ENCODE results near the gene PMM1.
"Not testable (repeated sequence)": the region's sequence is repeated elsewhere in the genome, so short reads cannot be mapped to it uniquely, and the experiment has no call there.

PMM1 gene

DNA sequence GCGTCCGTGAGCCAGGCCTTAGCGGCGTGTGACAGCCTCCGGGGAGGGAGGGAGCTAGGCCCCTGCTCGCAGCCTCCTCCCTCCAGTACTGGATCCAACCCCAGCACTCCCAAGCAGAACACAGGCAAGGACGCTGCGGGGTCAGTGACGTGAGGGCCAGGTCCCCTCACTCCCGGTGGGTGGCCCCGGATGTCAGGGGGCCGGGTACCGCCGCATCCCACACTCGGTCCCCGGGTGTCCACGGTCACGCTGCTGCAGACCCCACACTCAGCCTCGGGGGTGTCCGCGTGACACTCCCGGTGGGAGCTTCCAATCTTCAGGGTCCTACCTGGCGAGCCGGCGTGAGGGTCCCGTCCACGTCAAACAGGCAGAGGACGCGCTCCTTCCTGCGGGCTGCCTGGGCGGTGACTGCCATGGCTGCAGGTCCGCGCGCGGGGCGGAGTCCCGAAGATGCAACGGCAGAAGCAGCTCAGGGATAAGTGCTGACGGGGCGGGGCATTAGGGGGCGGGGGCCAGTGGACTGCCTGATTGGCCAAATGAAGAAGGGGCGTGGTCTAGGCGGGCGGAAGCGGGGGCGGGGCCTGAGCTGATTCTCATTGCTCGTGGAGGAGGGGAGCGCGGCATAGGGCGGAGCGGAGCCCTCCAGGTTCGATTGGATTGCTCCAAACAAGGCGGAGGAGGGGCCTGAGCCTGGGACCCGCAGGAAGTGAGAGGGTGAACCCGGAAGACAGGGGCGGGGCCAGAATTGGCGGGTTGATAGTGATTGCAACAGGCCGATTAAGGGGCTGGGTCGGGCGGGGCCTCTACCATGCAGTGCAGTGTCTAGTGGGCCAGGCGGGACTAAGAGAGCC lies at the start of gene PMM1:
Gene PMM1, minus strand, starts transcription at position 450 of the 851 bp plus-strand sequence. Its CDS starts 35 bp downstream, at position 415.
- Histone ChIP-seq H3K36me3 (ENCODE audit: insufficient read depth, low read length) (no peaks in the 10 kb centered on the region), H3K9me3 (ENCODE audit: control insufficient read depth, insufficient read depth, low read length) (no peaks in the 10 kb centered on the region; the same call in 1 of the 2 replicates), H3K4me1 (ENCODE audit: insufficient read depth, low read length) (peaks cover 5% of the 10 kb centered on the region; the same call in 1 of the 2 replicates), H3K9ac (ENCODE audit: low read depth, low read length) (peak within 1 kb of the TSS; percentile 84)

DNA sequence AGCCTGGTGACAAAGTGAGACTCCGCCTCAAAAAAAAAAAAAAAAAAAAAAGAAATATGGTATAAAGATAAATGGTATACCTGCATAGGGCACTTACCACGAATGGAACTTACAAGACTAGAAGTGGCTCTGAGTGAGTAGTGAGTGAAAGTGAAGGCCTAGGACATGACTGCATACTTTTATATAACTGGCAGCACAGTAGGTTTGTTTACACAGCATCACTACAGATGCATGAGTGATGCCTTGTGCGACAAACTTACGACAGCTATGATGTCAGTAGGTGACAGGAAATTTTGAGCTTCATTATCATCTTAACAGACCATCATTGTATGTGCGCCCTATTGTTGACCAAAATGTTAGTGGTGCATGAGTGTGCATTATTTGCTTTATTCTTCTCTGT lies 49.1 kb upstream of the PMM1 start:
- Histone ChIP-seq H3K9ac (ENCODE audit: low read depth, low read length) (no peak overlapping the region), H3K4me1 (ENCODE audit: insufficient read depth, low read length) (no peaks in the 10 kb centered on the region), H3K36me3 (ENCODE audit: insufficient read depth, low read length) (peaks cover 42% of the 10 kb centered on the region), H3K9me3 (ENCODE audit: control insufficient read depth, insufficient read depth, low read length) (no peaks in the 10 kb centered on the region)

DNA sequence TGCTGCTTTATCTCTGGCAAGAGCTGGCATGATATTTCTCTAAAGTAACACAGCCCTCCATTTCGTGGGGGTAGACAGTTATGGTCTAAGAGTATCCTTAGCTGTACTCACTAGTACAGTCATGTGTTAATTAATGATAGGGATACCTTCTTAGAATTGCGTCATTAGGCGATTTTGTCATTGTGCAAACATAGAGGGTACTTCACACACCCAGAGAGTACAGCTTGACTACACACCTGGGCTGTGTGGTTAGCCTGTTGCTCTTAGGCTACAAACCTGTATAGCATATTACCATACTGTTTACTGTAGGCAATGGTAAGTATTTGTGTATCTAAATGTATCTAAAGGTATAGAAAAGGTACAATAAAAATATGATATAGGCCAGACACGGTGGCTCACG lies 48.5 kb upstream of the PMM1 start:
- Histone ChIP-seq H3K4me1 (ENCODE audit: insufficient read depth, low read length) (no peaks in the 10 kb centered on the region), H3K9ac (ENCODE audit: low read depth, low read length) (no peak overlapping the region), H3K9me3 (ENCODE audit: control insufficient read depth, insufficient read depth, low read length) (no peaks in the 10 kb centered on the region), H3K36me3 (ENCODE audit: insufficient read depth, low read length) (peaks cover 42% of the 10 kb centered on the region)

DNA sequence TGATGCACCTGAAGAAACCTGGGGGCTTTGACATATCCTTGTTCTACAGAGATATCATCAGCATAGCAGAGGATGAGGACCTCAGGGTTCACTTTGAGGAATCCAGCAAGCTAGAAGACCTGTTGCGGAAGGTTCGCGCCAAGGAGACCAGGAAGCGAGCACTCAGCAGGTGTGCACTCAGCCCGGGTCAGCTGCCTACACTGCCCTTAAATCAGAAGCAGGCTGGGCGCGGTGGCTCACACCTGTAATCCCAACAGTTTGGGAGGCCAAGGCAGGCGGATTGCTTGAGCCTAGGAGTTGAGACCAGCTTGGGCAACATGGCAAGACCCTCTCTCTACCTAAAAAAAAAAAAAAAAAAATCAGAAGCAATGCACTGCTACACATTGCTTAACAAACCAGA lies 48.0 kb upstream of the PMM1 start:
- H3K4me1 ChIP-seq (ENCODE audit: insufficient read depth, low read length); H3K9me3 ChIP-seq (ENCODE audit: control insufficient read depth, insufficient read depth, low read length); H3K9ac ChIP-seq (ENCODE audit: low read depth, low read length): not testable (repeated sequence)
- H3K36me3 ChIP-seq (ENCODE audit: insufficient read depth, low read length) = peaks cover 39% of the 10 kb centered on the region

DNA sequence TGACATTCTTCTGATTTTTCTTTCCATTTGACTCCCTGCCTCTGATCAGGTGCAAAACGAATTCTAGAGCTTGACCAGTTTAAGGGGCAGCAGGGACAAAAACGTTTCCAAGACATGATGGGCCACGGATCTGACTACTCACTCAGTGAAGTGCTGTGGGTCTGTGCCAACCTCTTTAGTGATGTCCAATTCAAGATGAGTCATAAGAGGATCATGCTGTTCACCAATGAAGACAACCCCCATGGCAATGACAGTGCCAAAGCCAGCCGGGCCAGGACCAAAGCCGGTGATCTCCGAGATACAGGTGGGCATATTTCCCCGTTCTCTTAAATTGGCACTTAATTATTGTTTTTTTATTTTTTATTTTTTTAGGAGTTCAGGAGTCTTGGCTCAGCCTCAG lies 46.8 kb upstream of the PMM1 start:
- Histone ChIP-seq H3K36me3 (ENCODE audit: insufficient read depth, low read length) (peaks cover 35% of the 10 kb centered on the region), H3K9me3 (ENCODE audit: control insufficient read depth, insufficient read depth, low read length) (no peaks in the 10 kb centered on the region), H3K9ac (ENCODE audit: low read depth, low read length) (no peak overlapping the region), H3K4me1 (ENCODE audit: insufficient read depth, low read length) (no peaks in the 10 kb centered on the region)

DNA sequence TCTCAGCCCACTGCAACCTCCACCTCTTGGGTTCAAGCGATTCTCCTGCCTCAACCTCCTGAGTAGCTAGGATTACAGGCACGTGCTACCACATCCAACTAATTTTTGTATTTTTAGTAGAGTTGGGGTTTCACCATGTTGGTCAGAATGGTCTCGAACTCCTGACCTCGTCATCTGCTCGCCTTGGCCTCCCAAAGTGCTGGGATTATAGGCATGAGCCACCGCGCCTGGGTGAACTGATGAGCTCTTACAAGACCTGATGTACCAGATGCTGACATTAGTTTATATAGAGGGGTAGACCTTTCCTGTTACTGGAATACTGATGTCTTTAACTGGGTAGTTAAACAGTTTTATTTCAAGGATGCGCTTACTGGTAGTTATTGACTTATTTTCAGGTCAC lies 45.0 kb upstream of the PMM1 start:
- not testable (repeated sequence) for H3K9ac ChIP-seq (ENCODE audit: low read depth, low read length); H3K4me1 ChIP-seq (ENCODE audit: insufficient read depth, low read length); H3K9me3 ChIP-seq (ENCODE audit: control insufficient read depth, insufficient read depth, low read length)
- peaks cover 32% of the 10 kb centered on the region for H3K36me3 ChIP-seq (ENCODE audit: insufficient read depth, low read length)

DNA sequence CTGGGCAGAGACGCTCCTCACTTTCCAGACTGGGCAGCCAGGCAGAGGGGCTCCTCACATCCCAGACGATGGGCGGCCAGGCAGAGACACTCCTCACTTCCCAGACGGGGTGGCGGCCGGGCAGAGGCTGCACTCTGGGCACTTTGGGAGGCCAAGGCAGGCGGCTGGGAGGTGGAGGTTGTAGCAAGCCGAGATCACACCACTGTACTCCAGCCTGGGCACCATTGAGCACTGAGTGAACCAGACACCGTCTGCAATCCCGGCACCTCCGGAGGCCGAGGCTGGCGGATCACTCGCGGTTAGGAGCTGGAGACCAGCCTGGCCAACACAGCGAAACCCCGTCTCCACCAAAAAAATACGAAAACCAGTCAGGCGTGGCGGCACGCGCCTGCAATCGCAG lies 42.0 kb upstream of the PMM1 start:
- H3K4me1 ChIP-seq (ENCODE audit: insufficient read depth, low read length); H3K9ac ChIP-seq (ENCODE audit: low read depth, low read length); H3K9me3 ChIP-seq (ENCODE audit: control insufficient read depth, insufficient read depth, low read length): not testable (repeated sequence)
- H3K36me3 ChIP-seq (ENCODE audit: insufficient read depth, low read length) = peaks cover 37% of the 10 kb centered on the region

DNA sequence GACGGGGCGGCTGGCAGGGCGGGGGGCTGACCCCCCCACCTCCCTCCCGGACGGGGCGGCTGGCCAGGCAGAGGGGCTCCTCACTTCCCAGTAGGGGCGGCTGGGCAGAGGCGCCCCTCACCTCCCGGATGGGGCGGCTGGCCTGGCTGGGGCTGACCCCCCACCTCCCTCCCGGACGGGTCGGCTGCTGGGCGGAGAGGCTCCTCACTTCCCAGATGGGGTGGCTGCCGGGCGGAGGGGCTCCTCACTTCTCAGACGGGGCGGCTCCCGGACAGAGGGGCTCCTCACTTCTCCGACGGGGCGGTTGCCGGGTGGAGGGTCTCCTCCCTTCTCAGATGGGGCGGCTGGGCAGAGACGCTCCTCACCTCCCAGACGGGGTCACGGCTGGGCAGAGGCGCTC lies 41.5 kb upstream of the PMM1 start:
- H3K4me1 ChIP-seq (ENCODE audit: insufficient read depth, low read length); H3K9ac ChIP-seq (ENCODE audit: low read depth, low read length); H3K9me3 ChIP-seq (ENCODE audit: control insufficient read depth, insufficient read depth, low read length): not testable (repeated sequence)
- H3K36me3 ChIP-seq (ENCODE audit: insufficient read depth, low read length) = peaks cover 32% of the 10 kb centered on the region

DNA sequence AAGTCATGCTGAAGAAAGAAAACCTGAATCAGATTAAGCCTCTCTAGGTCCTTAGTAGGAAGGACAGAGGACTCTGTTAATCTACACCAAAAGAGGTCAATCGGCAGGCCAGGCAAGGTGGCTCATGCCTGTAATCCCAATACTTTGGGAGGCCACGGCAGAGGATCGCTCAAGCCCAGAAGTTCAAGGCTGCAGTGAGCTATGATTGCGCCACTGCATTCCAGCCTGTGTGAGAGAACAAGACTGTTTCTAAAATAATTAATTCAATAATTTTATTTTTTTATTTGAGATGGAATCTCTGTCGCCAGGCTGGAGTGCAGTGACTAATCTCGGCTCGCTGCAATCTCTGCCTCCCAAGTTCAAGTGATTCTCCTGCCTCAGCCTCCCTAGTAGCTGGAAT lies 35.9 kb upstream of the PMM1 start:
- H3K4me1 ChIP-seq (ENCODE audit: insufficient read depth, low read length) = no peaks in the 10 kb centered on the region; the same call in 1 of the 2 replicates
- H3K9ac ChIP-seq (ENCODE audit: low read depth, low read length) = no peak overlapping the region
- H3K9me3 ChIP-seq (ENCODE audit: control insufficient read depth, insufficient read depth, low read length) = no peaks in the 10 kb centered on the region
- H3K36me3 ChIP-seq (ENCODE audit: insufficient read depth, low read length) = peaks cover 38% of the 10 kb centered on the region

DNA sequence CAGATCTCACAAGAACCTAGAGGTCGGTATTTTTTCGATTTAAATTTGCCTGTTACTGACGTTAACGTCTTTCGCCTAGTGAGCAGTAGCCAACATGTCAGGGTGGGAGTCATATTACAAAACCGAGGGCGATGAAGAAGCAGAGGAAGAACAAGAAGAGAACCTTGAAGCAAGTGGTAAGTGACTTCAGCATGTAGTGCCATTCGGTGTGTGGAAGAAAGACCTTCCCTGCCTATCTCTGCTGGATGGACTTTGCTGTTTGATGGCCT lies 32.2 kb upstream of the PMM1 start:
- Histone ChIP-seq H3K9ac (ENCODE audit: low read depth, low read length) (peak overlapping the region; percentile 96), H3K36me3 (ENCODE audit: insufficient read depth, low read length) (peaks cover 14% of the 10 kb centered on the region), H3K4me1 (ENCODE audit: insufficient read depth, low read length) (peaks cover 1% of the 10 kb centered on the region), H3K9me3 (ENCODE audit: control insufficient read depth, insufficient read depth, low read length) (no peaks in the 10 kb centered on the region)

DNA sequence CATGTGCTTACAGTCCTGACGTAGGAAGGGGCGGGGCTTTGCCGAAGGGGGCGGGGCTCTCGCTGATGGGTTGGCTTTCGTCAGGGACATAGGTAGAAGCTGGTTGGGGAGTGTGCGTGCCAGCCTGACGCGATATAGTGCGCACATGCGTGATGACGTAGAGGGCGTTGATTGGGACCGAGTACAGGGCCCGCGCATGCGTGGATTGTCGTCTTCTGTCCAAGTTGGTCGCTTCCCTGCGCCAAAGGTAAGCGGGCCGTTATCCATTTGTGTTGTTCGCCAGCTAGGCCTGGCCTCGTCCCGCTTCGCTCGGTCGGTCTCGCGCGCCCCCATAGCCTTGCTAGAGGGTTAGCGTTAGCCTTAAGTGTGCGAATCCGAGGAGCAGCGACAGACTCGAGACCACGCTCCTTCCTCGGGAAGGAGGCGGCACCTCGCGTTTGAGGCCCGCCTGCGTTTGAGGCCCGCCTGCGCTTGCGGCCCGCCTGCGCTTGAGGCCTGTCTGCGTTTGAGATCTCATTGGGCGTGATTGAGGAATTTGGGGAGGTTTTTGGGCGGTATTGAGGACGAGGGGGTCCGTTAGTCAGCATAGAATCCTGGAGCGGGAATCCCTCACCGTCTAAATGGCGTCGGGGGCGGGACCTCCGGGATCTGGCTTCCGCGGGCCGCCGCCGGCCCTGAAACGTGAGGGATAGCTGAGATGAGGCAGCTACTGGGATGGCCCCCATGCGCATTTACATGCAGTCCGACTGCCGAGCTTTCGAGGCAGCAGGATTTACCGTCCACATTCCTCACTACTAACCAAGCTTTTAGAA lies 31.7 kb upstream of the PMM1 start, which contains the start of gene XRCC6:
Gene XRCC6, plus strand, starts transcription at position 197 of the 812 bp plus-strand sequence. CDS start 710 bp downstream, outside the sequence.
- Histone ChIP-seq H3K4me1 (ENCODE audit: insufficient read depth, low read length) (peaks cover 6% of the 10 kb centered on the region), H3K9ac (ENCODE audit: low read depth, low read length) (peak within 1 kb of the TSS; percentile 96), H3K36me3 (ENCODE audit: insufficient read depth, low read length) (peaks cover 14% of the 10 kb centered on the region), H3K9me3 (ENCODE audit: control insufficient read depth, insufficient read depth, low read length) (no peaks in the 10 kb centered on the region)

DNA sequence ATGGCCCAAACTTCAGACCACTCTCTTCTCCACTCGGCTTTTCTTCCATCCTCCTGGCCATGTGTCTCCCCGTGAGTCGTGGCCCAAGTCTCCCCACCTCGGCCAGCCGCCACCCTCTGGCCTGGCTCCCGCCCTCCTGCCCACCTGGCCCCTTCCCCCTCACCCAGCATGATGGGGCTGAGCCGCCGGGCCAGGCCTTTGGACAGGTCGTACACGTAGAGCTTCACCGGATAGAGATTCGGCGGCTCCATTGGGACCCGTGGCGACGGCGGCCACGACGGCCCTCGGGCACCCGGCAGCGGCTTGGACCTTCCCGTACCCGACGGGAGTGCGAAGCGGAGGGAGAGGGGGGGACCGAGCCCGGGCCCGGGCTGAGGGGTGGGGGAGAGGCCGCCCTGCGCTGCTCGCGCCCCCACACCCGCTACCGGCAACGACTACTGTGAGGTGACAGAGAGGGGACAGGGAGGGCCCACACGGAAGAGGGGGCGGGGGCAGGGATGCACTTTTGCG lies 31.0 kb upstream of the PMM1 start, which contains the start of gene DESI1:
Gene DESI1, minus strand, starts transcription at position 455 of the 510 bp plus-strand sequence. Its CDS starts 204 bp downstream, at position 251.
- Histone ChIP-seq H3K9ac (ENCODE audit: low read depth, low read length) (peak within 1 kb of the TSS; percentile 96), H3K4me1 (ENCODE audit: insufficient read depth, low read length) (peaks cover 6% of the 10 kb centered on the region), H3K9me3 (ENCODE audit: control insufficient read depth, insufficient read depth, low read length) (no peaks in the 10 kb centered on the region), H3K36me3 (ENCODE audit: insufficient read depth, low read length) (peaks cover 14% of the 10 kb centered on the region)

DNA sequence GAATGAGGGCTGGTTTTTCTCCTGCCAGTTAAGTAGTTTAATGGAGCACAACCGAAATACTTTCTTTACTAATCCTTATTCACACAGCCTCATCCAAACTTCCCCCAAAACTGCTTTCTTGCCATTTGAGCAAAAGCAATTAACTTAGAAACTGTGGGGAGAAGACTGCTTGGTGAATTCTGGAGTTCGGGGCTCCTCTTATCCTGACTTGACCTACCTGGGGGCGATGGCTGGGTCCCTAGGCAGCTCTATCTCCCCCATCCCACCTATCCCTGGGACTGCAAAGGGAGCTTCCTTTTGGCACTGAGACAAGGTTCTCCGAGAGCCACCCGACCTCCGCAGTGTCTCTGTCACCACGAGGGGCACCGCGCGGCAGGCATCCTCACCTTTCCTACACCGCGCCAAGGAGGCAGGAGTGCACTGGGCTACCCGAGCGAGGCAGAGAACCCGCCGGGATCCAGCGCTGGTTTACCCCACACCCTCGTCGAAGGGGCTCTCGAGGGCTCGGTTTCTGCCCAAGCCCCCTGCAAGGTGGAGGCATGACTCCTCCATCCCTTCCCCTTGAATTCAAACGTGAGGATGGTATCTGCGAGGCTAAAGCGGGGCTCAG lies 30.4 kb upstream of the PMM1 start:
- H3K9me3 ChIP-seq (ENCODE audit: control insufficient read depth, insufficient read depth, low read length) = no peaks in the 10 kb centered on the region
- peak overlapping the region; percentile 57 for H3K9ac ChIP-seq (ENCODE audit: low read depth, low read length)
- peaks cover 11% of the 10 kb centered on the region for H3K36me3 ChIP-seq (ENCODE audit: insufficient read depth, low read length)
- peaks cover 6% of the 10 kb centered on the region for H3K4me1 ChIP-seq (ENCODE audit: insufficient read depth, low read length)

DNA sequence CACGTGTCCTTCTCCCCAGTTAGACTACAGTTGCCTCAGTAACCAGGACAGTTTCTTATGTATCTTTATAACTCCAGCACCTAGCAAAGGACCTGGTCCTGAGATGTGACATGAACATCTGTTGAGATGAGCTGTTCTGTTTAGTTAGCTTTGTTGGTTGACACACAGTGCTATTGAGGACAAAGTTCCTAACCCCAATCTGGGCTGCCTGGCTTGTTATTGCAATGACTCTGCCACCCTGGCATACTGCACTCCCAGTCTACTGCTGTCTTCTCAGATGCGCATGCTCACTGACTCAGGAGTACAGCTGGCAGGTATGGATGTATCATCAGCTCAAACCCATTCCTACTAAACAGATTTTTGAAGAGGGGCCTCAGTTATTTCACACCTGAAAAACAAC lies 23.8 kb upstream of the PMM1 start:
- H3K9me3 ChIP-seq (ENCODE audit: control insufficient read depth, insufficient read depth, low read length) = no peaks in the 10 kb centered on the region
- 0 out of 2 replicates have a peak, but pooled peaks cover 6% of the 10 kb centered on the region for H3K4me1 ChIP-seq (ENCODE audit: insufficient read depth, low read length)
- no peak overlapping the region for H3K9ac ChIP-seq (ENCODE audit: low read depth, low read length)
- no peaks in the 10 kb centered on the region for H3K36me3 ChIP-seq (ENCODE audit: insufficient read depth, low read length)
